Measurements from ENCODE around the gene CLSTN2.

CLSTN2 gene

DNA sequence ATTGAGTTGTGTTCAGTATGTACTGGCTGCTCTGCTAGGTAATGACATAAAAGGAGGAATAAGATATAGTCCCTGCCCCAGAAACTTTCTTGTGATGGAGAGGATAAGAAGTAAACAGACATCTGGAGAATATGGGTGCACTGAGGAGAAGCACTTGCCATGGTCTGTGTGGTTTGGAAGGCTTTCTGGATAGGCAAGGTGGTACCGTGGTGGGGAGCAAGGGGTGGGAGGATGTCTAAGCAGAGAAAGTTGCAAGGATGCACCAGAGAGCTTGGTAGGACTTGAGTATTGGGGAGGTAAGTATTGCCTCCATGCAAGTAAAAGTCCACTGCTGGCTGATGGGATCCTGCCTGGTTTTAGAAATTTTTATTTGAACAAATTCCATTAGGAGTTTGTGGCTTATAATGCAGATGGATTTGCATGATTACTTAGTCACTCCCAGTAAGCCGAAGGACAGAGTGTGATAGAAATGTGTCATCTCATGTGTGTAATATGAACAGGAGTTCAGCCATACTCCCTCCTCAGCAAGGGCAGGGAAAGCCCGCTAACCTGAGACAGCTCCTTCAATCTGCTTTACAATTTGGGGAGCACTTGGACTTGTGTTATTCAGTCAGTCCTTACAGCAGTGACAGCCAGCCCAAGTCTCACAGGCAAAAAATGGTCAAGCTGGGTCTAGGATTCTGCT is 53.6 kb downstream of the CLSTN2 start:
- H3K4me3 ChIP-seq (ENCODE audit: low read depth, low read length), result no peak overlapping the region
- no peak for DNase-seq (ENCODE audit: low read depth)
- TF ChIP-seq, protein P1, sequence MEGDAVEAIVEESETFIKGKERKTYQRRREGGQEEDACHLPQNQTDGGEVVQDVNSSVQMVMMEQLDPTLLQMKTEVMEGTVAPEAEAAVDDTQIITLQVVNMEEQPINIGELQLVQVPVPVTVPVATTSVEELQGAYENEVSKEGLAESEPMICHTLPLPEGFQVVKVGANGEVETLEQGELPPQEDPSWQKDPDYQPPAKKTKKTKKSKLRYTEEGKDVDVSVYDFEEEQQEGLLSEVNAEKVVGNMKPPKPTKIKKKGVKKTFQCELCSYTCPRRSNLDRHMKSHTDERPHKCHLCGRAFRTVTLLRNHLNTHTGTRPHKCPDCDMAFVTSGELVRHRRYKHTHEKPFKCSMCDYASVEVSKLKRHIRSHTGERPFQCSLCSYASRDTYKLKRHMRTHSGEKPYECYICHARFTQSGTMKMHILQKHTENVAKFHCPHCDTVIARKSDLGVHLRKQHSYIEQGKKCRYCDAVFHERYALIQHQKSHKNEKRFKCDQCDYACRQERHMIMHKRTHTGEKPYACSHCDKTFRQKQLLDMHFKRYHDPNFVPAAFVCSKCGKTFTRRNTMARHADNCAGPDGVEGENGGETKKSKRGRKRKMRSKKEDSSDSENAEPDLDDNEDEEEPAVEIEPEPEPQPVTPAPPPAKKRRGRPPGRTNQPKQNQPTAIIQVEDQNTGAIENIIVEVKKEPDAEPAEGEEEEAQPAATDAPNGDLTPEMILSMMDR (IDR thresholded peaks at IDR 0.05; ENCODE audit: insufficient read depth, low read depth, low read length, missing control alignments), result no peak

GRCh38 chr3:139994891-139995290 is 59.9 kb downstream of the CLSTN2 start:
- H3K4me3 ChIP-seq (ENCODE audit: low read depth, low read length), result no peak overlapping the region
- DNase-seq (ENCODE audit: low read depth), result no peak
- TF ChIP-seq, protein P1 (IDR thresholded peaks at IDR 0.05; ENCODE audit: insufficient read depth, low read depth, low read length, missing control alignments), result no peak

DNA sequence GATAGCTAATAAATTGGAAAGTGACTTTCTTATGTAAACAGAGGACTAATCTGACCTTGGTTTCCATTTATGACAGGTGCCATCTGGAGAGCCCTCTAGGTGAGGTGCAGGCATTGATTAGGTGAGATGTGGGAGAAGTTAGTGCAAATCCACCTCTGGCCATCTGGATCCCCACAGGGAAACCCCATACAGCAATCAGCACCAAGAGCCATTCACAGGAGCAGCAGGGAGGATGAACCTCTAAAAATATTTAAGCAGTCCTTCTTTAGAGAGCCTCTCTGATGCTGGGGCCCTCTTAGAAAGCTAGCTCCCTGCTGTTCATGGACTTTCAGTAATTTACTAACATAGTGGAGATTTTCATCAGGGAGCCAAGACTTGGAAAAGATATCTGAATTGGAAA is 69.3 kb downstream of the CLSTN2 start:
- TF ChIP-seq, protein P1 (IDR thresholded peaks at IDR 0.05; ENCODE audit: insufficient read depth, low read depth, low read length, missing control alignments), result no peak
- no peak overlapping the region for H3K4me3 ChIP-seq (ENCODE audit: low read depth, low read length)

DNA sequence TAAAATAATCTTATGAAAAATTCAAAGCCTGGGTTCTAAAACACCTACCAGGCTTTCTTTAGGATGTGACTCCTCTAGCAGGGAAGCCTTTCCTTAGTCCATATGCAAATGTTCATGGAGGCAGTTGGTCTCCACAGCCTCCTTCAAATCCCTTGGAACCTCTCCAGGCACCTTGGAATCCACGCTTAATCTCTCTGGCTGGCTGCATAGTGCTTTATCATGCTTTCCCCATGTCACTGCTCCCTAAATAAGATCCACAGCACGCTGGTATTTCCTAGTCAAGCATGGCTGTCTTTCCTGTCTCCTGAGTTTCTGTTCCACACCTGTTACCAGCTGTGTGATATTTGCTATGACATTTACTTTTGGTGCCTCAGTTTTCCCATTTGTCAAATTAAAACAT is 71.3 kb downstream of the CLSTN2 start:
- H3K4me3 ChIP-seq (ENCODE audit: low read depth, low read length), result no peak overlapping the region
- DNase-seq (ENCODE audit: low read depth), result no peak
- TF ChIP-seq, protein P1 (IDR thresholded peaks at IDR 0.05; ENCODE audit: insufficient read depth, low read depth, low read length, missing control alignments), result no peak

More for the DNA sequence above, 69.3 kb downstream of the CLSTN2 start:
- no peak for DNase-seq (ENCODE audit: low read depth)

DNA sequence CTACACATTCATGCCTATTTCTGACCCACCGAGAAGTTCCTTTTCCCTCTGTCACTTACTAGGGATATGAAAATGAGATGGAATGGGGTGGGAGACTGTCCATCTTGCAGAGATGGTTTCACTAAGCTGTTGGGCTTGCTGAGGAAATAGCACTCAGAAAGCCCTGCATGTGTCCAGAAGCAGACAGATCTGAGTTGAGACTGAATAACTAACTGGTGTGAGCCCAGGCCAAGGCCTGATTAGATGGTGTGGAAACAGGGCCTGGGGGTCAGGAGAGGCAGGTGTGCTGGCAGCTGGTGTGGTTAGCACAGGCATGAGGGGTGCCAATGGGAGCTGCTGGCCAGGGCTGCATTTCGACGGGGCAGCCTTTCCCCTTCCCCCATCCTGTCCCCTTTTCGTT is 72.1 kb downstream of the CLSTN2 start:
- no peak overlapping the region for H3K4me3 ChIP-seq (ENCODE audit: low read depth, low read length)
- DNase-seq (ENCODE audit: low read depth), result no peak
- TF ChIP-seq, protein P1 (IDR thresholded peaks at IDR 0.05; ENCODE audit: insufficient read depth, low read depth, low read length, missing control alignments), result no peak

GRCh38 chr3:140007911-140008869 is 73.2 kb downstream of the CLSTN2 start:
- no peak overlapping the region for H3K4me3 ChIP-seq (ENCODE audit: low read depth, low read length)
- no peak for DNase-seq (ENCODE audit: low read depth)
- TF ChIP-seq, protein P1 (IDR thresholded peaks at IDR 0.05; ENCODE audit: insufficient read depth, low read depth, low read length, missing control alignments), result no peak
